SK-N-SH treated with all-trans-retinoic acid at 6 μM for 48 hours (cell line): ENCODE data around the gene KPNA5.
A peak's percentile ranks its signal among the peaks of the same experiment; 100 is the strongest.

Experiments used
- ATAC-seq: fragments of 200-7000 bp; cut with Tn5 transposase; 3 replicates; pipeline ENCODE4 v1.9.1; 2020; ENCODE audit warnings: mild to moderate bottlenecking, moderate library complexity
- BACH2 ChIP-seq: fragments of 250-450 bp; sonication (Bioruptor Pico); IDR thresholded peaks from 2 replicates; pipeline ENCODE4 v1.9.0; 2021; ENCODE audit warnings: mild to moderate bottlenecking, borderline replicate concordance
- CSDC2 ChIP-seq: fragments of 250-450 bp; sonication (Bioruptor Pico); IDR thresholded peaks from 2 replicates; pipeline ENCODE4 v1.5.0; 2020; ENCODE audit warnings: mild to moderate bottlenecking, moderate library complexity
- ESRRG ChIP-seq: fragments of 250-450 bp; sonication (Bioruptor Pico); IDR thresholded peaks from 2 replicates; pipeline ENCODE4 v1.6.1; 2021; ENCODE audit warnings: mild to moderate bottlenecking
- GLIS3 ChIP-seq: fragments of 250-450 bp; sonication (Bioruptor Pico); IDR thresholded peaks from 2 replicates; pipeline ENCODE4 v1.5.0; 2020; ENCODE audit warnings: mild to moderate bottlenecking, moderate library complexity
- PATZ1 ChIP-seq: fragments of 250-450 bp; sonication (Bioruptor Pico); IDR thresholded peaks from 2 replicates; pipeline ENCODE4 v1.8.0; 2020; ENCODE audit warnings: mild to moderate bottlenecking, moderate library complexity, borderline replicate concordance
- TCF4 ChIP-seq: fragments of 250-450 bp; sonication (Bioruptor Pico); IDR thresholded peaks from 2 replicates; pipeline ENCODE4 v1.8.0; 2021; ENCODE audit warnings: mild to moderate bottlenecking, moderate library complexity, borderline replicate concordance
- ZFP3 ChIP-seq: fragments of 250-450 bp; sonication (Bioruptor Pico); IDR thresholded peaks from 2 replicates; pipeline ENCODE4 v1.5.0; 2020; ENCODE audit warnings: mild to moderate bottlenecking, moderate library complexity
- ZNF70 ChIP-seq: fragments of 450-650 bp; formaldehyde crosslinking; IDR thresholded peaks from 2 replicates; pipeline ENCODE4 v1.5.0; 2020; ENCODE audit warnings: mild to moderate bottlenecking, moderate library complexity
- TF ChIP-seq, protein P1 (sequence below): fragments of 250-450 bp; sonication (Bioruptor Pico); IDR thresholded peaks from 2 replicates; pipeline ENCODE4 v1.8.0; 2021; ENCODE audit warnings: low read depth, mild to moderate bottlenecking, moderate library complexity, borderline replicate concordance

KPNA5 gene

DNA sequence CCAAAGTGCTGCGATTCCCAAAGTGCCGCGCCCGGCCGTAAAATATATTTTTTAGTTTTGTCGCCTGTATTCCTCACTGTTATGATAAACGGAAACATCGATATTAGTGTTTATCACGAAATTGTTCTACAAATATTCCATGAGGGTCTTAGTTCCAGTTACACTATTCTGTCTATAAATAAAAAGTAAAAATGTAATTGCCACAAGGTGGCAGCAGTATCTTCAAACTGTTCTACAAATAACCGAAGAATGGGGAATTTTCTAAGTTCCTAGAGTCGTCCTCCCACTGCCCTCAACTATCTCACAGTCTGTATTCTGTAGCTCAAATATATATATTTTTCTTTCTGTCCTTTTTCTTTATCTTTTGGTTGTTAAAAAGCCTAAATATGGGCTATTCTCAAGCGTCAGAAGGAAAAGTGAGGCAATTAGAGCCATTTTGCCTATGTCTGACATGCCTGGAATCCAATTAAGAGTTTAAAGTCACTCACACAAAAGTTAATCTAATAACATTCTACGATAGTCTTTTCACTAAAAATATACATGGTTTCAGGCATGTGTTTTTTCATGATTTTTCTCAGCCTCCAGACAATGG is 98.7 kb downstream of the KPNA5 start:
- ATAC-seq = peak; percentile 89
- TF ChIP-seq GLIS3 (CRISPR knock-in tag) = no peak
- TF ChIP-seq CSDC2 = no peak
- TF ChIP-seq BACH2 (CRISPR knock-in tag) = no peak
- TF ChIP-seq TCF4 (CRISPR knock-in tag) = no peak
- TF ChIP-seq ZNF70 (CRISPR knock-in tag) = no peak
- TF ChIP-seq ZFP3 (CRISPR knock-in tag) = no peak
- no peak for TF ChIP-seq PATZ1 (CRISPR knock-in tag)

DNA sequence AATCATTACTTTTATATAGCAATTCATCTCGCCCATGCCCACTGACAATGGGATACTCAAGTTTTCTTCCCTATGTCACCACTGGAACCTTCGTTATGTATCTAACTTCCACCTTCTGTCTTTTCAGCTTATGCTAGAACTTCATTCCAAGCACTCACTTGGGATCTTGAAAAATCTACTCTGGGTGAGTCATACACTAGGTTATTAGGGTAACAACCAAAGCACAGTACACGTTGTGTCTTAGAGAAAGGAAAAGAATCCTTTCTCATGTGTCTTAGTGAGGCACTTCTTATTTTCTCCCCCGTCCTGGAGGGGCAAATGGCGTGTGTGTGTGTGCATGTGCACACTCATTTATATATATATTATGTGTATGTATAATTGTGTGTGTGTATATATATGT is 102.8 kb downstream of the KPNA5 start:
- no peak for ATAC-seq
- TF ChIP-seq, protein P1, sequence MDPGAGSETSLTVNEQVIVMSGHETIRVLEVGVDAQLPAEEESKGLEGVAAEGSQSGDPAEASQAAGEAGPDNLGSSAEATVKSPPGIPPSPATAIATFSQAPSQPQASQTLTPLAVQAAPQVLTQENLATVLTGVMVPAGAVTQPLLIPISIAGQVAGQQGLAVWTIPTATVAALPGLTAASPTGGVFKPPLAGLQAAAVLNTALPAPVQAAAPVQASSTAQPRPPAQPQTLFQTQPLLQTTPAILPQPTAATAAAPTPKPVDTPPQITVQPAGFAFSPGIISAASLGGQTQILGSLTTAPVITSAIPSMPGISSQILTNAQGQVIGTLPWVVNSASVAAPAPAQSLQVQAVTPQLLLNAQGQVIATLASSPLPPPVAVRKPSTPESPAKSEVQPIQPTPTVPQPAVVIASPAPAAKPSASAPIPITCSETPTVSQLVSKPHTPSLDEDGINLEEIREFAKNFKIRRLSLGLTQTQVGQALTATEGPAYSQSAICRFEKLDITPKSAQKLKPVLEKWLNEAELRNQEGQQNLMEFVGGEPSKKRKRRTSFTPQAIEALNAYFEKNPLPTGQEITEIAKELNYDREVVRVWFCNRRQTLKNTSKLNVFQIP (CRISPR knock-in tag) = no peak
- TF ChIP-seq ESRRG (CRISPR knock-in tag) = no peak
